ENCODE data around the gene SLC35A2.

SLC35A2 gene

GRCh38 chrX:48914593-48915493 lies 3.4 kb upstream of the SLC35A2 start:
- Histone ChIP-seq H3K4me3 (ENCODE audit: low read depth, low read length, poor library complexity, severe bottlenecking) (no peak overlapping the region), H3K9me2 (ENCODE audit: low read depth, low read length) (no peaks in the 10 kb centered on the region), H2AFZ (ENCODE audit: low read length) (no peak overlapping the region), H3K9ac (ENCODE audit: low read length) (no peak overlapping the region), H3K27ac (ENCODE audit: low read depth, low read length, poor library complexity, severe bottlenecking) (no peak overlapping the region), H3K27me3 (ENCODE audit: insufficient read depth, low read length) (no peaks in the 10 kb centered on the region), H3K4me1 (ENCODE audit: insufficient read depth, low read length, severe bottlenecking) (peaks cover 62% of the 10 kb centered on the region), H4K20me1 (ENCODE audit: insufficient read depth, low read length) (no peaks in the 10 kb centered on the region), H3F3A (ENCODE audit: insufficient read depth, low read length) (0 out of 2 replicates have a peak, but pooled peaks cover 3% of the 10 kb centered on the region), H3K9me3 (ENCODE audit: low read length) (no peaks in the 10 kb centered on the region), H3K36me3 (ENCODE audit: insufficient read depth, low read length) (peaks cover 58% of the 10 kb centered on the region), H3K79me2 (ENCODE audit: insufficient read depth, low read length) (peaks cover 25% of the 10 kb centered on the region), H3K4me2 (ENCODE audit: low read length) (peak overlapping the region; percentile 75; the same call in 1 of the 2 replicates)
- TF ChIP-seq CTCF (IDR thresholded peaks at IDR 0.05; ENCODE audit: low read length) (no peak), EZH2 (IDR thresholded peaks at IDR 0.05; ENCODE audit: borderline replicate concordance, low read length) (no peak)

GRCh38 chrX:48913605-48914366 lies 2.3 kb upstream of the SLC35A2 start:
- no peak overlapping the region; the same call in 1 of the 2 replicates for H3K4me2 ChIP-seq (ENCODE audit: low read length)
- no peak for TF ChIP-seq CTCF (IDR thresholded peaks at IDR 0.05; ENCODE audit: low read length)
- no peak for TF ChIP-seq EZH2 (IDR thresholded peaks at IDR 0.05; ENCODE audit: borderline replicate concordance, low read length)
- H3K27me3 ChIP-seq (ENCODE audit: insufficient read depth, low read length): no peaks in the 10 kb centered on the region
- peaks cover 53% of the 10 kb centered on the region for H3K4me1 ChIP-seq (ENCODE audit: insufficient read depth, low read length, severe bottlenecking)
- no peaks in the 10 kb centered on the region for H4K20me1 ChIP-seq (ENCODE audit: insufficient read depth, low read length)
- no peaks in the 10 kb centered on the region for H3K9me3 ChIP-seq (ENCODE audit: low read length)
- H3K27ac ChIP-seq (ENCODE audit: low read depth, low read length, poor library complexity, severe bottlenecking): no peak overlapping the region
- H3K36me3 ChIP-seq (ENCODE audit: insufficient read depth, low read length): peaks cover 58% of the 10 kb centered on the region
- no peak overlapping the region for H3K4me3 ChIP-seq (ENCODE audit: low read depth, low read length, poor library complexity, severe bottlenecking)
- H2AFZ ChIP-seq (ENCODE audit: low read length): no peak overlapping the region
- peaks cover 25% of the 10 kb centered on the region for H3K79me2 ChIP-seq (ENCODE audit: insufficient read depth, low read length)
- H3K9ac ChIP-seq (ENCODE audit: low read length): no peak overlapping the region
- H3K9me2 ChIP-seq (ENCODE audit: low read depth, low read length): no peaks in the 10 kb centered on the region
- 0 out of 2 replicates have a peak, but pooled peaks cover 3% of the 10 kb centered on the region for H3F3A ChIP-seq (ENCODE audit: insufficient read depth, low read length)

GRCh38 chrX:48910926-48911411 lies 477 bp downstream of the SLC35A2 start:
- Histone ChIP-seq H3K4me1 (ENCODE audit: insufficient read depth, low read length, severe bottlenecking) (peaks cover 42% of the 10 kb centered on the region), H3K36me3 (ENCODE audit: insufficient read depth, low read length) (peaks cover 36% of the 10 kb centered on the region), H3K9ac (ENCODE audit: low read length) (peak overlapping the region; percentile 83), H3K9me3 (ENCODE audit: low read length) (no peaks in the 10 kb centered on the region), H3F3A (ENCODE audit: insufficient read depth, low read length) (0 out of 2 replicates have a peak, but pooled peaks cover 3% of the 10 kb centered on the region), H3K27ac (ENCODE audit: low read depth, low read length, poor library complexity, severe bottlenecking) (peak overlapping the region; percentile 17), H3K4me2 (ENCODE audit: low read length) (peak overlapping the region; percentile 80), H2AFZ (ENCODE audit: low read length) (no peak overlapping the region), H3K27me3 (ENCODE audit: insufficient read depth, low read length) (no peaks in the 10 kb centered on the region), H3K4me3 (ENCODE audit: low read depth, low read length, poor library complexity, severe bottlenecking) (peak overlapping the region; percentile 99), H3K79me2 (ENCODE audit: insufficient read depth, low read length) (peaks cover 10% of the 10 kb centered on the region; the same call in 1 of the 2 replicates), H4K20me1 (ENCODE audit: insufficient read depth, low read length) (no peaks in the 10 kb centered on the region), H3K9me2 (ENCODE audit: low read depth, low read length) (no peaks in the 10 kb centered on the region)
- TF ChIP-seq EZH2 (IDR thresholded peaks at IDR 0.05; ENCODE audit: borderline replicate concordance, low read length) (no peak), CTCF (IDR thresholded peaks at IDR 0.05; ENCODE audit: low read length) (no peak)
